GM21447 (cell line): ENCODE measurements around the gene P2RY8.
"Not testable (repeated sequence)": the region's sequence is repeated elsewhere in the genome, so short reads cannot be mapped to it uniquely, and the experiment has no call there.

Experiments used
- ATAC-seq: cut with Tn5 transposase; IDR thresholded peaks from one replicate; pipeline ENCODE4 v1.9.1; 2021; ENCODE audit not compliant: unreplicated experiment

P2RY8 gene

GRCh38 chrX:1545776-1546408 is 8.9 kb upstream of the P2RY8 start:
- no peak for ATAC-seq

GRCh38 chrX:1542994-1543725 is 6.2 kb upstream of the P2RY8 start:
- no peak for ATAC-seq

- ATAC-seq: not testable (repeated sequence)
These were observed 2.2 kb upstream of the P2RY8 start for GRCh38 chrX:1539146-1539545.

- not testable (repeated sequence) for ATAC-seq
These were observed 718 bp upstream of the P2RY8 start for GRCh38 chrX:1537716-1538090.

- ATAC-seq: peak; percentile 3
These were observed 314 bp downstream of the P2RY8 start for GRCh38 chrX:1536712-1537030.

- ATAC-seq: peak; percentile 24
These were observed 1.5 kb downstream of the P2RY8 start for GRCh38 chrX:1535241-1536041.

DNA sequence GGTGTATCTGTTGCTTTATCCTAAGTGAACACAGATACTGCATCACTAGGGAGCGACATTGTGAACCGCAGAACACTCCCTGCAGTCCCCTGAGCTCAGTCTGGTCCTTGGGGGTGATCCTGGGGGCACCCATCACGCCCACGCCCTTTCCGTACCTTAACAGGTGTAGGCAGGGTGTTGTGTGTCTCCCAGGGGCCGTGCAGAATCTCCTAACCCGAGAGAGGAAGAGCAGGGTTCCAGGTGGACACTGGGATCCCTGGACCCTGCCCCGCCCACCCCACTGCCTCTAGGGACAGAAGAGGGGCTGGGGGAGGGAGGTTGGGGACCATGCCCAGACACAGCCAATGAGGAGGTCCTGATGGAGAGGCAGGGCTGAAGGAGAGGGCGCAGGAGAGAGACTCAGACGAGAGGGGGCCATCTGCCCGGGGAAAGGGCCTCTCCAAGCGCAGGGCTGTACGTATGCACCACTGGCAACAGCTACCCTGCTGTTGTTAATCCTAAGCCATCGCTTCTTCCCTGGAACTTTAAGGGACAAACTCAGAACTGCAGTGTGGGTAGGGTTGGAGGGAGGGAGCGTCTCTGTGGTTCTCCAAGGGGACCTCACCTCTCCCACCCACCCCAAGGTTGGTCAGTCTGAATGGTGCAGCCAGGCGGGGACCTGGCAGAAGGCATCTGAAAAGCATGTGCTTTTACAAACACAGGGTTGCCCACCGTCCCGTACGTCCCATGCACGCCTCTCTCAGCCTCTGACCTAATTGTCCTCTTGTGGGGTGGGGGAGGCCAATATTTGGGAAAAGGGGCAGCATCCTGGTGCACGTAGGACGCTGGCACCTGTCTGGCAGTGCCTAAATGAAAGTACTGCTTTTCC is 2.5 kb downstream of the P2RY8 start:
- peak; percentile 27 for ATAC-seq

- ATAC-seq: no peak
These were observed 3.9 kb downstream of the P2RY8 start for GRCh38 chrX:1533058-1533457.

DNA sequence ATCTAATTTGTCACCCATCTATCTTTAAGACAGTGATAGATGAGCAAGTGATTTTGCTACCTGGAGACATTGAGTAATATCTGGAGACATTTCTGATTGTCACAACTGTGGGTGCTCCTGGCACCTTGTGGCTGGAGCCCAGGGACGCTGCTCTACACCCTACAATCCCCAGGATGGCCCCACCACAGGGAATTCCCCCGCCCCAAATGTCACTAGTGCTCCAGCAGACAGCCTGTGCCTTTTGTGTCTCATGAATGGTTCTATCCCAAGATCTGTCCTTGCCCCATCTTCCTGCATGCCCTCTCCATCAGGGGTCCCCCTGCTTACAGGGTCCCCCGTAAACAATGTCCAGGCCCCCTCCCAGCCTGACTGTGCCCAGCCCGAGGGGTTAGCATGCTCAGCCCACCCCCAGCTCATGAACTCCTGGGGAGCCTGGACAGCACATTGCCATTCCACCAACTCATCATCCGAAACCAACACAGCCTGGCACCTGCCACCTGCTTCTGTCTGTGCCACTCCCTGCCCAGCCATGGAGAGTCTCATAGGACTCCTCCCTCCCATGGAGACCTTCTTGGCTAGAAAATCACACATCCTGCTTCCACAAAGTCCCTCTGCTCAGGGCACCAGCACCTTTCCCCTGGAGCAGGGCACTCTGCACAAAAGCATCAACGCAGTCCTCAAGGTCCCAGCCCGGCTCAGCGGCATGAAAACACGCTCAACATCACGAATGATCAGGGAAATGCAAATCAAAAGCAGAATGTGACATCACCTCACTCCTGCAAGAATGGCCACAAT is 5.7 kb downstream of the P2RY8 start:
- ATAC-seq: no peak

DNA sequence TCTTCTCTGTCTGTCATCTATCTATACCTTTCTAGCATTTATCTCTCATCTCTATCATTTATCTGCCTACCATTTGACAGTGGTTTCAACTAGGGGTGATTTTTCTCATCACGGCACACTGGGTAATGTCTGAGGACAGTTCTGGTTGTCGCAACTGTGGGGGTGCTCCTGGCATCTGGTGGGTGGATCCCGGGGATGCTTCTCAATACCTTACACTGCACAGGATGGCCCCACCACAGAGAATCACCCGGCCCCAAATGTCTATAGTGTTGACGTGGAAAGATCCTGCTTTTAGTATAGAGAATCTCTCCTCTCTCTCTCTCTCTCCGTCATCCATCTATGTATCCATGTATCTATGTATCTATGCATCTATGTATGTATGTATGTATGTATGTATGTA is 7.2 kb downstream of the P2RY8 start:
- no peak for ATAC-seq

DNA sequence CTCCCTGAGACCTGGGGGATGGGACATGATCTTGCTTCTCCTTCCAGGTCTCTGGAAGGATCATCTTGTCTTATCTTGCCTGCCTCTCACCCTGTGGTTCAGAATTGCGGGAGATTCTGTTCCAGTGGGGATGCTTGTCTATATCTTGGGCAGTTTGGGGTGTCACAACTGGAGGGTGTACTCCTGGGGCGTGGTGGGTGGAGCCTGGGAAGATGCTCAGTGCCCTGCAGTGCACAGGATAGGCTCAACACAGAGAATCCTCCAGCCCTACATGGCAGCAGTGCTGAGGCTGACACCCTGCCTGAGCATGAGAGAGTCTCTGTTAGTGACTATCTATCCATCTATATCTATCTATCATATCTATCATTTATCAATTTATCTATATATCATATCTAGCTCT is 7.7 kb downstream of the P2RY8 start:
- no peak for ATAC-seq

DNA sequence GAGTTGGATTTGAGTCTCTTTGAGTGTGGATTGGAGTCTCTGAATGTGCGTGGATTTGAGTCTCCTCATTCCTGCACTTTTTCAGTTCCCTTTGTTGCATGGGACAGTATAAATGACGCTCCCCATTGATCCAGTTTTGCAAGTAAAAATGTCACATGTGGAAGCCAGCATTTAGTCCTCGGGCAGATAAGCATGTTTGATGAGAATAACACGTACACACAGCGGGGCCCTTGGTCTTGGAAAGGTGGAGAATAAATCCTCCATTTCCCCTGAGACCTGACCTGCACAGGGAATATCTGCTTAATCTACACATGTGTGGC is 8.1 kb downstream of the P2RY8 start:
- ATAC-seq: no peak

DNA sequence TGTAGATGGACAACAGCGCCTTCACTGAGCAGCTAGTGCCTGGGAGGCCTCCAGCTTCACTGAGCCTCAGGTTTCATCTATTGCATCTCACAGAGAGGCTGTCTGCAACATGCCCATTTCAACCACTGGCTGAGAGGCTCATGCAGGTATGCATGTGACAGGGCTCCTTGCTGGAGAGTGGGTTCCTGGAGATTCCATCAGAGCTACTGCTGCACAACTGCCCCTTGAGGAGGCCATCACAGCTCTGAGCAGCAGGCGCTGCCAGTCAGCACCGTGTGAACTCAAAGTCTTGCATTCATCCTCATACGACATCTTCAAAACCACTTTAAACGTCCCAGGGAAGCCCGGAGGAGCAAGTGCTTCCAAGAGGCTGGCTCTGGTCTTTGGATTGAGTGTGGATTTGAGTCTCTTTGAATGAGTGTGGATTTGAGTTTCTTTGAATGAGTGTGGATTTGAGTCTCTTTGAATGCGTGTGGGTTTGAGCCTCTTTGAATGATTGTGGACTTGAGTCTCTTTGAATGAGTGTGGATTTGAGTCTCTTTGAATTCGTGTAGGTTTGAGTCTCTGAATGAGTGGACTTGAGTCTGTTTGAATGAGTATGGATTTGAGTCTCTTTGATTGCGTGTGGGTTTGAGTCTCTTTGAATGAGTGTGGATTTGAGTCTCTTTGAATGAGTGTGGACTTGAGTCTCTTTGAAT is 8.7 kb downstream of the P2RY8 start:
- ATAC-seq: no peak

- no peak for ATAC-seq
These were observed 9.5 kb downstream of the P2RY8 start for GRCh38 chrX:1527457-1527856.

- ATAC-seq: no peak
These were observed 10.4 kb downstream of the P2RY8 start for GRCh38 chrX:1526565-1526964.

DNA sequence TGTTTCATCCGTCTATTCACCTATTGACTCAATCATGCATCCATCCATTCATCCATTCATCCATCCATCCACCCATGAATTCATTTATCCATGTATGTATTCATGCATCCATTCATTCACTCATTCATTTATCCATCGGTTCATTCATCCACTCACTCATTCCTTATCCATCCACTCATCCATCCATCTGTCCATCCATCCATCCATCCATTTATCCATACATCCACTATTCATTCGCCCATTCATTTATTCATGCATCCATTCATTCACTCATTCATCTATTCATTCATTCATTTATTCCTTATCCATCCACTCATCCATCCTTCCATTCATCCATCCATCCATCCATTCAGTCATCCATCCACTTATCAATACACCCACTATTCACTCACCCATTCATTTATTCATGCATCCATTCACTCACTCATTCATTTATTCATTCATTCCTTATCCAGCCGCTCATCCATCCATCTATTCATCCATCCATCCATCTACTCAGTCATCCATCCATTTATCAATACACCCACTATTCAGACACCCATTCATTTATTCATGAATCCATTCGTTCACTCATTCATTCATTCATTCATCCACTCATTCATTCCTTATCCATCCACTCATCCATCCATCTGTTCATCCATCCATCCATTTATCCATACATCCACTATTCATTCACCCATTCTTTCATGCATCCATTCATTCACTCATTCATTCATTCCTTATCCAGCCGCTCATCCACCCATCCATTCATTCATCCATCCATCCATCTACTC is 11.2 kb downstream of the P2RY8 start:
- ATAC-seq: no peak

GRCh38 chrX:1524874-1525582 is 12.0 kb downstream of the P2RY8 start:
- ATAC-seq: no peak

- ATAC-seq: not testable (repeated sequence)
These were observed 14.1 kb downstream of the P2RY8 start for GRCh38 chrX:1522905-1523304.
